WERI-Rb-1 (cell line): ENCODE measurements around the gene GCK.

Source experiments
- DNase-seq: peaks from one replicate; pipeline ENCODE4 v3.0.0-alpha.2; 2020
- H3K27ac ChIP-seq: fragments of 250-450 bp; sonication (Bioruptor Pico); 2 replicates; pipeline ENCODE4 v1.5.1; 2020; ENCODE audit warnings: mild to moderate bottlenecking, moderate library complexity
- H3K27me3 ChIP-seq: fragments of 250-450 bp; sonication (Bioruptor Pico); 2 replicates; pipeline ENCODE4 v1.5.1; 2021; ENCODE audit warnings: mild to moderate bottlenecking, low read depth, moderate library complexity; ENCODE audit not compliant: insufficient read depth, severe bottlenecking
- H3K36me3 ChIP-seq: fragments of 250-450 bp; sonication (Bioruptor Pico); 2 replicates; pipeline ENCODE4 v1.5.1; 2020; ENCODE audit warnings: mild to moderate bottlenecking, moderate library complexity
- H3K4me3 ChIP-seq: 2 replicates; pipeline ENCODE4 v1.5.1; 2011; ENCODE audit warnings: low read depth, mild to moderate bottlenecking, control low read depth, low read length
- H3K9me3 ChIP-seq: fragments of 250-450 bp; sonication (Bioruptor Pico); 2 replicates; pipeline ENCODE4 v1.5.1; 2021; ENCODE audit warnings: mild to moderate bottlenecking, moderate library complexity; ENCODE audit not compliant: severe bottlenecking
- CTCF ChIP-seq: IDR thresholded peaks from 2 replicates; pipeline ENCODE4 v1.5.1; 2011; ENCODE audit warnings: low read depth, mild to moderate bottlenecking, control low read depth, inconsistent platforms, low read length

Gene GCK

DNA sequence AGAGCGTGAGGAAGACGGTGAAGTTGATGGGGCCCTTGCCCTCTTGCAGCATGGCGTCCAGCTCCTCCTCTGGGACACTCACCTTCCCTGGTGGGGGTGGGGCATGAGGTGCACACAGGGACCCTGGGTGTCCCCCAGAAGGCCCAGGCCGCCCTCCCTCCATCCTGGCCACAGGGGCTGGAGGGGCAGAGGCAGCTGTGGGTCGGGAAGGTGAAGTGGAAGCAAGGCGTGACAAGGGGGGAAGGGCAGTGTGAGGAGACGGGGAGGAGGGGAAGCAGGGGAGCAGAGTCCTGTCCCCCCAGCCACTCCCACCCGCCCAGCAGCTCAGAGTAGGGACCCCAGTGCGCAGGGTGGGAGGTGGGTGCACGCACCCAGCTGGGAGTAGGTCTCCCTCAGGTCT lies 48.9 kb downstream of the GCK start:
- H3K27ac ChIP-seq = no peak overlapping the region
- no peak overlapping the region for H3K4me3 ChIP-seq
- no peaks in the 10 kb centered on the region for H3K36me3 ChIP-seq
- H3K27me3 ChIP-seq = no peaks in the 10 kb centered on the region
- H3K9me3 ChIP-seq = no peaks in the 10 kb centered on the region
- DNase-seq = no peak
- no peak for TF ChIP-seq CTCF

- no peaks in the 10 kb centered on the region for H3K36me3 ChIP-seq
- no peak overlapping the region for H3K27ac ChIP-seq
- H3K9me3 ChIP-seq = no peaks in the 10 kb centered on the region
- no peaks in the 10 kb centered on the region for H3K27me3 ChIP-seq
- no peak for DNase-seq
- H3K4me3 ChIP-seq = no peak overlapping the region
- TF ChIP-seq CTCF = no peak
These were observed 49.8 kb downstream of the GCK start for GRCh38 chr7:44139311-44140010.

DNA sequence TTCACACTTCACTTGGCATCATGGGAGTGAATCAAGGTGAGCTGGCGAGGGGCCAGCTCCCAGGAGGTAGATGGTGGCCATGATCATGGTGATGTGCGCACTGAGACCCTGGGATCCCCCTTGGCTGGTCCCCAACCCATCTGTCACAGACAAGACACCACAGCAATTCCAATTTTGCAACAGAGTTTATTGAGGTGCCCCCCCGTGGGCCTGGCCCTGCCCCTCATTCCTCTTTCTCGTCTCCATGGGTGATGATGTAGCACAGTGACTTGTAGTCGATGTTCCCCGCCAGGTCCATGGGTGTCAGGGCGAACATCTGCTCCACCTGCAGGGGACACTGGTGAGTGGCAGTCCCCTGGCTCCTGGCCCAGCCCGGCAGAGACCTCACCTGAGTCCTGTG lies 50.5 kb downstream of the GCK start:
- H3K36me3 ChIP-seq = no peaks in the 10 kb centered on the region
- H3K4me3 ChIP-seq = no peak overlapping the region
- 0 out of 2 replicates have a peak, but pooled peaks have one; percentile 12 for TF ChIP-seq CTCF

DNA sequence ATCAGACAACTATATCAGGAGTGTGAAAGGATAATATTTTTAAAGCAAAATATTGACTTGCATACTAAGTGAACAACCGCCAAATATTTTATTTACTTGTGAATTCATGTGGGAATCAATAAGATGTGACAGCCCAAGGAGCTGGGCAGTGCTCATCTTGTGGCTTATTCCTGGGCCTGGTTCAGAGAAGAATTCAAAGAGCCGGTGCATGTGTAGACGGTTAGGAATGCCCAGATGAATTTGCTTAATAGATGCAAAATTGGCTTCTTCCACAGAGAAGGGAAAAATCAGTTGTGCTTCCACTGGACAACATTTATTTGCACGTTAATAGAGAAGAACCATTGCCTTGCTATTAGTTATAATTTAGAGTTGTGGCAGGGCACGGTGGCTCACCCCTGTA lies 52.5 kb downstream of the GCK start:
- no peak for DNase-seq
- no peak overlapping the region for H3K4me3 ChIP-seq
- no peaks in the 10 kb centered on the region for H3K36me3 ChIP-seq
- H3K9me3 ChIP-seq = no peaks in the 10 kb centered on the region
- TF ChIP-seq CTCF = no peak
- H3K27ac ChIP-seq = peak overlapping the region; percentile 43
- no peaks in the 10 kb centered on the region for H3K27me3 ChIP-seq

More for the DNA sequence above, 50.5 kb downstream of the GCK start:
- Histone ChIP-seq H3K9me3 (no peaks in the 10 kb centered on the region), H3K27me3 (no peaks in the 10 kb centered on the region), H3K27ac (no peak overlapping the region)
- no peak for DNase-seq

GRCh38 chr7:44134943-44135628 lies 54.2 kb downstream of the GCK start:
- Histone ChIP-seq H3K9me3 (no peaks in the 10 kb centered on the region), H3K4me3 (no peak overlapping the region), H3K36me3 (no peaks in the 10 kb centered on the region), H3K27me3 (no peaks in the 10 kb centered on the region), H3K27ac (peak overlapping the region; percentile 43; the same call in 1 of the 2 replicates)
- no peak for TF ChIP-seq CTCF
- no peak for DNase-seq
